Upper lobe of left lung (tissue), 6 donors: Measurements from ENCODE around the gene SF3A2. TPM values are rescaled to one million over a fixed set of nuclear protein-coding genes. Genes with fewer than 3 reads are reported as not detected.
A peak's percentile ranks its signal among the peaks of the same experiment; 100 is the strongest.

Experiments used
- ATAC-seq, 2 donors: fragments of 200-7000 bp; cut with Tn5 transposase; one replicate each; pipeline ENCODE4 v1.9.1; 2022; ENCODE audit warnings: mild to moderate bottlenecking in 2 of 2, moderate library complexity in 2 of 2; ENCODE audit not compliant: low FRiP score in 2 of 2
- DNase-seq, 2 donors: peaks; one replicate each; pipeline ENCODE4 v3.0.0-alpha.2; 2019 to 2020
- H3K27ac ChIP-seq, 4 donors: fragments of 200-600 bp; sonication (generic); one replicate each; pipeline ENCODE4 v1.5.1; 2016 to 2019
- H3K27me3 ChIP-seq, 4 donors: fragments of 200-600 bp; sonication (generic); one replicate each; pipeline ENCODE4 v1.5.1; 2017 to 2019
- H3K36me3 ChIP-seq, 4 donors: fragments of 200-600 bp; sonication (generic); one replicate each; pipeline ENCODE4 v1.5.1; 2016 to 2019
- H3K4me1 ChIP-seq, 4 donors: fragments of 200-600 bp; sonication (generic); one replicate each; pipeline ENCODE4 v1.5.1; 2018 to 2019
- H3K4me3 ChIP-seq, 4 donors: fragments of 200-600 bp; sonication (generic); one replicate each; pipeline ENCODE4 v1.5.1; 2017 to 2019; ENCODE audit warnings: mild to moderate bottlenecking in 2 of 4, moderate library complexity in 1 of 4
- H3K9me3 ChIP-seq, 4 donors: fragments of 200-600 bp; sonication (generic); one replicate each; pipeline ENCODE4 v1.5.1; 2018 to 2019
- EP300 ChIP-seq, 4 donors: sonication (generic); formaldehyde crosslinking; IDR thresholded peaks; one replicate each; pipeline ENCODE4 v1.5.1; 2017; ENCODE audit warnings: antibody characterized with exemption in 4 of 4, control low read depth in 2 of 4
- POLR2A ChIP-seq, 4 donors: fragments of 450-650 bp; IDR thresholded peaks; one replicate each; pipeline ENCODE4 v1.5.1; 2016 to 2017; ENCODE audit warnings: antibody characterized with exemption in 4 of 4, mild to moderate bottlenecking in 2 of 4
- POLR2AphosphoS5 ChIP-seq, 2 donors: sonication (generic); formaldehyde crosslinking; IDR thresholded peaks; one replicate each; pipeline ENCODE4 v1.5.1; 2017; ENCODE audit warnings: antibody characterized with exemption in 2 of 2
- WGBS, 2 donors: methylation state at CpG; one replicate each; pipeline ENCODE4 v1.1.5; 2017 to 2018; 5-methylcytosine and 5-hydroxymethylcytosine counted together
- total RNA-seq, 6 donors: library from RNA; depleted of rRNA in 4 of 6; stranded (reverse); fragments of >200 nt in 4 of 6; gene quantifications; one replicate each; pipeline versions ENCODE4 v1.1.0 to v1.2.1, GENCODE V29; 2016 to 2021
- TF ChIP-seq, protein P1 (sequence below), 6 experiments: fragments of 450-650 bp in 4 of 6; fragments of 200-600 bp in 2 of 6; sonication (generic) in 2 of 6; IDR thresholded peaks; one replicate each; pipeline ENCODE4 v1.5.1; 2016 to 2019; ENCODE audit warnings: antibody characterized with exemption in 6 of 6
- donor health status: DM: no; HTN: no; CAD: no; lungs with moderate emphysema.
- donor health status: DM: no; HTN: yes; CAD: no; lungs with severe emphysema.

Gene SF3A2
- total RNA-seq, 6 donors from 2014 or later: 39.8 to 104 (median 70.7) TPM

DNA sequence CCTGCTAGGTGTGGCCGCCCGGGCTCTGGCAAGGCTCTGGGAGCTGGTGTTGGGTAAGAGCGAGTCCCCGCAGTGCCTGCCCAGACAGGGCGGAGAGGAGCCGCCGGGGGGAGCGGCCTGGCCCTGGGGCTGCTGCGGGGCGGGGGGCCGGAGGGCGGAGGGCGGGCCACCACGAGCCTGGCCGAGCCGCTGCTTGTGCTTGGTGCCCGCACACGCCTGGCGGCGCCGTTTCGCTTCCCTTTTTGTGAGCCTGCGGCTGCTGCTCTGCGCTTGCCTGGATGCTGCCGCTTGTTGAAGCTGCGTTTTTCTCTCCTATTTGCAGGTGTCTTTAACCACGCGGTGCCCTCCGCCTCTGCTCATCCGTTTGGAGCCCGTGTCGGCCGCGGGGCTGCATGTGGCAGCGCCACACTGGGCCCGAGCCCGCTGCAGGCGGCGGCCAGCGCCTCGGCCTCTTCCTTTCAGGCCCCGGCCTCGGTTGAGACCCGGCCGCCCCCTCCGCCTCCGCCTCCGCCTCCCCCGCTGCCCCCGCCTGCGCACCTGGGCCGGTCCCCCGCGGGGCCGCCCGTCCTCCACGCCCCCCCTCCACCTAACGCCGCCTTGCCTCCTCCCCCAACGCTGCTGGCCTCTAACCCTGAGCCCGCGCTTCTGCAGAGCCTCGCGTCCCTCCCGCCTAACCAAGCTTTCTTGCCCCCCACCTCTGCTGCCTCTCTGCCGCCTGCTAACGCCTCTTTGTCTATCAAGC lies 9.0 kb upstream of the SF3A2 start:
- H3K36me3 ChIP-seq: peaks cover 34 to 100% (median 92%) of the 10 kb centered on the region in 4 donors
- whole genome bisulfite sequencing, 2 donors: 96% methylated on average over 48 to 50 of the region's 67 CpGs
- ATAC-seq (no peak), DNase-seq (peak in 1 of 2 donors; percentile 88)
- no peaks in the 10 kb centered on the region for H3K4me1 ChIP-seq
- H3K27me3 ChIP-seq: no peaks in the 10 kb centered on the region
- H3K4me3 ChIP-seq: no peak overlapping the region
- TF ChIP-seq POLR2A (IDR thresholded peaks at IDR 0.05) (no peak), EP300 (IDR thresholded peaks at IDR 0.05) (no peak)
- TF ChIP-seq, protein P1, sequence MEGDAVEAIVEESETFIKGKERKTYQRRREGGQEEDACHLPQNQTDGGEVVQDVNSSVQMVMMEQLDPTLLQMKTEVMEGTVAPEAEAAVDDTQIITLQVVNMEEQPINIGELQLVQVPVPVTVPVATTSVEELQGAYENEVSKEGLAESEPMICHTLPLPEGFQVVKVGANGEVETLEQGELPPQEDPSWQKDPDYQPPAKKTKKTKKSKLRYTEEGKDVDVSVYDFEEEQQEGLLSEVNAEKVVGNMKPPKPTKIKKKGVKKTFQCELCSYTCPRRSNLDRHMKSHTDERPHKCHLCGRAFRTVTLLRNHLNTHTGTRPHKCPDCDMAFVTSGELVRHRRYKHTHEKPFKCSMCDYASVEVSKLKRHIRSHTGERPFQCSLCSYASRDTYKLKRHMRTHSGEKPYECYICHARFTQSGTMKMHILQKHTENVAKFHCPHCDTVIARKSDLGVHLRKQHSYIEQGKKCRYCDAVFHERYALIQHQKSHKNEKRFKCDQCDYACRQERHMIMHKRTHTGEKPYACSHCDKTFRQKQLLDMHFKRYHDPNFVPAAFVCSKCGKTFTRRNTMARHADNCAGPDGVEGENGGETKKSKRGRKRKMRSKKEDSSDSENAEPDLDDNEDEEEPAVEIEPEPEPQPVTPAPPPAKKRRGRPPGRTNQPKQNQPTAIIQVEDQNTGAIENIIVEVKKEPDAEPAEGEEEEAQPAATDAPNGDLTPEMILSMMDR (IDR thresholded peaks at IDR 0.05): no peak
- no peak overlapping the region for H3K27ac ChIP-seq
- H3K9me3 ChIP-seq: no peaks in the 10 kb centered on the region

- no peak for TF ChIP-seq POLR2AphosphoS5 (IDR thresholded peaks at IDR 0.05)
- TF ChIP-seq POLR2A (IDR thresholded peaks at IDR 0.05): no peak
- TF ChIP-seq, protein P1 (IDR thresholded peaks at IDR 0.05): no peak
- TF ChIP-seq EP300 (IDR thresholded peaks at IDR 0.05): no peak
- no peaks in the 10 kb centered on the region for H3K9me3 ChIP-seq
- H3K27ac ChIP-seq: no peak overlapping the region
- H3K27me3 ChIP-seq: no peaks in the 10 kb centered on the region
- 93 to 96% methylated on average over 33 to 35 of the region's 48 CpGs for WGBS, 2 donors
- ATAC-seq (no peak), DNase-seq (peak in 1 of 2 donors; percentile 82)
- no peak overlapping the region for H3K4me3 ChIP-seq
- H3K36me3 ChIP-seq: peaks cover 35 to 98% (median 92%) of the 10 kb centered on the region in 4 donors
- H3K4me1 ChIP-seq: peaks cover 0 to 4% (median 0%) of the 10 kb centered on the region in 4 donors
Measured at GRCh38 chr19:2228157-2229030, 8.2 kb upstream of the SF3A2 start.

DNA sequence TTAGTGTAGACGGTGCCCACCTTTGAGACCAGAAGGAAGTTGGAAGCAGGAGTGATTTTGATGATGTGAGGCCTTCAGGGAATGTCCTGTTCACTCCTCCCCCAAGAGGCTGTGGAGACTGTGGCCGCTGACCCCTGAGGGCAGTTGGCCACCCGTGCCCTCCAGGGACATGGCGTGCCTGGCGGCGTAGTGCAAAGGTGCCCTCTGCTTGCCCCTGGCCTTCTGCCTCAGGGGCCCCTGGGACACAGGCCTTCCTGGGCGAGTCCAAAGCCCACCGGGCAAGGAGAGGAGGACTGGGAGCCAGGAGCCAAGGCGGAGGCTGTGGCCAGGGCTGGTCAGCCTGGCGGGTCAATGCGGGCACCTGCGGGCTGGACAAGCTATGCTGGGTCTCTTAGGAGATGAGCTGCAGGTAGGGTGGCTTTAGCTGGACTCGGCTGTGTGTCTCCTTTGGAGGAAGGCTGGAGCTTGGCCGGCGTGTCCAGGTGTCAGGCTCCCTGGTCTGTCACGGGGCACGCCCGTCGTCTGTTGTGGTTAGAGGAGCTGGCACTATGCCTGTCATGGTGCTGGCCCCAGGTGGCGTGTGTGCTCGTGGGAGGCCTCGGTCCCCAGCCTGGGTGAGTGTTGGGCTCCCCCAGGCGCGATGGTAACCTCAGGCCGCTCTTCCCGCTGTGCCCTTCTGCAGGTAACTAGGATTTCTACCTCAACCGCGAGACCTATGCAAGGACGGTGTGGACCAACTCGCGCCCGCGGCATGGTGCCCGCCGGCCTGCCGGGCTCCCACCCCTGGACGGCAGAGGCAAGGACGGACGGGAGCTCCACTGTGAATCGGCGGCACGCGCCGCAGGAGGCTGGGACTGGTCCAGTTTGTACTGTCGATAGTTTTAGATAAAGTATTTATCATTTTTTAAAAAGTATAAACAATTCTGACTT lies 7.3 kb upstream of the SF3A2 start:
- no peaks in the 10 kb centered on the region for H3K27me3 ChIP-seq
- no peak overlapping the region for H3K4me3 ChIP-seq
- no peaks in the 10 kb centered on the region for H3K9me3 ChIP-seq
- ATAC-seq: no peak
- peaks cover 30 to 96% (median 86%) of the 10 kb centered on the region in 4 donors for H3K36me3 ChIP-seq
- no peak overlapping the region for H3K27ac ChIP-seq
- 92 to 96% methylated on average over 32 to 35 of the region's 45 CpGs for WGBS, 2 donors
- peaks cover 3 to 14% (median 4%) of the 10 kb centered on the region in 4 donors for H3K4me1 ChIP-seq
- TF ChIP-seq, protein P1 (IDR thresholded peaks at IDR 0.05): no peak
- TF ChIP-seq POLR2AphosphoS5 (IDR thresholded peaks at IDR 0.05): no peak
- no peak for TF ChIP-seq EP300 (IDR thresholded peaks at IDR 0.05)
- no peak for TF ChIP-seq POLR2A (IDR thresholded peaks at IDR 0.05)
- DNase-seq: peak in 1 of 2 donors; percentile 86

DNA sequence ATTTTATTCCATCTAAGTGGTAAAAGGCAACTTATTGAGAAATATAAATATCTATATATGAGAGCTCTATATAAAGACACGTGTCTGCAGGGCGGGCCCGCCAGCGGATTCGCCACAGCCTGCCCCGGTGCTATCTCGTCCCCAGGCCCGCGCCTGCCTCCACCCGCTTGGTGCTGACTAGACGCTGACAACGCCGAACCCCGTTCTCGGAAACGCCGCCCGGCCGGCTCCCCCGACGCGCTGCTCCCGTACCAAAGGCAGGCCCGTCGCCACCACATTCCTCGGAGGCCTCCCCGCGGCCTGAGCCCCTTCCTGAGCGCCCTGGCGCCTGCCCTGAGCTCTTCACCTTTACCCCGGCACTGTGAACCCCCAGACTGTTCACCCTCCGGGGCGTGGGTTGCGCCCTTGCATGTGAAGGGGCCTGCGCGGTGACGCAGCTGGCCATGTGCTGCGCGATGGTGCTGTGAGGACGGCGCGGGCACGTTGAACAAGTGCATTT lies 6.5 kb upstream of the SF3A2 start:
- no peak for ATAC-seq

More for the DNA sequence above, 6.5 kb upstream of the SF3A2 start:
- Histone ChIP-seq H3K27me3 (no peaks in the 10 kb centered on the region), H3K9me3 (no peaks in the 10 kb centered on the region), H3K4me1 (peaks cover 10 to 21% (median 11%) of the 10 kb centered on the region in 4 donors), H3K36me3 (peaks cover 29 to 89% (median 79%) of the 10 kb centered on the region in 4 donors), H3K4me3 (no peak overlapping the region), H3K27ac (no peak overlapping the region)
- 94 to 96% methylated on average over 42 to 43 of the region's 43 CpGs for WGBS, 2 donors
- peak in 1 of 2 donors; percentile 86 for DNase-seq
- TF ChIP-seq POLR2A (IDR thresholded peaks at IDR 0.05) (no peak), EP300 (IDR thresholded peaks at IDR 0.05) (no peak), POLR2AphosphoS5 (IDR thresholded peaks at IDR 0.05) (no peak)
- TF ChIP-seq, protein P1 (IDR thresholded peaks at IDR 0.05): no peak
